Epithelial cell of proximal tubule (primary cell): ENCODE data around the gene TRPM3. TPM values are rescaled to one million over a fixed set of nuclear protein-coding genes. Genes with fewer than 3 reads are reported as not detected.
A peak's percentile ranks its signal among the peaks of the same experiment; 100 is the strongest.

Source experiments
- DNase-seq: peaks from one replicate; pipeline ENCODE4 v3.0.0-alpha.2; 2011; ENCODE audit warnings: low read depth
- H3K4me3 ChIP-seq: 2 replicates; pipeline ENCODE4 v1.5.1; 2011; ENCODE audit warnings: low read depth, mild to moderate bottlenecking, low read length
- CTCF ChIP-seq: conservative IDR thresholded peaks from 2 replicates; pipeline ENCODE4 v1.5.1; 2012; ENCODE audit warnings: low read depth, mild to moderate bottlenecking, low read length
- total RNA-seq: library from RNA; depleted of rRNA; stranded (reverse); fragments of >200 nt; gene quantifications from 2 replicates; pipeline ENCODE4 v1.2.3, GENCODE V29; 2015

The TRPM3 gene
- total RNA-seq, 1 donor from 2014 or later, result not detected

GRCh38 chr9:71048280-71048679 is 73.1 kb downstream of the TRPM3 start:
- TF ChIP-seq CTCF, result no peak
- H3K4me3 ChIP-seq, result no peak overlapping the region
- no peak for DNase-seq

GRCh38 chr9:71042448-71042990 is 78.9 kb downstream of the TRPM3 start:
- no peak for TF ChIP-seq CTCF
- no peak overlapping the region for H3K4me3 ChIP-seq
- DNase-seq, result no peak

GRCh38 chr9:71037521-71037920 is 83.9 kb downstream of the TRPM3 start:
- TF ChIP-seq CTCF, result no peak
- DNase-seq, result no peak
- no peak overlapping the region for H3K4me3 ChIP-seq

GRCh38 chr9:71036501-71036900 is 84.9 kb downstream of the TRPM3 start:
- DNase-seq, result peak; percentile 1
- no peak overlapping the region for H3K4me3 ChIP-seq
- no peak for TF ChIP-seq CTCF

- no peak for DNase-seq
- no peak for TF ChIP-seq CTCF
- no peak overlapping the region for H3K4me3 ChIP-seq
Measured at GRCh38 chr9:71032779-71033178, 88.6 kb downstream of the TRPM3 start.

- TF ChIP-seq CTCF, result no peak
- no peak overlapping the region for H3K4me3 ChIP-seq
- no peak for DNase-seq
Measured at GRCh38 chr9:71025728-71026127, 95.7 kb downstream of the TRPM3 start.

GRCh38 chr9:71025201-71025600 is 96.2 kb downstream of the TRPM3 start:
- no peak for TF ChIP-seq CTCF
- H3K4me3 ChIP-seq, result no peak overlapping the region
- no peak for DNase-seq
